AG20443 (cell line): ENCODE results near the gene GH2.
"Not testable (repeated sequence)": the region's sequence is repeated elsewhere in the genome, so short reads cannot be mapped to it uniquely, and the experiment has no call there.

Experiments used
- DNase-seq: peaks from one replicate; pipeline ENCODE4 v3.0.0; 2012; ENCODE audit warnings: low spot score, mixed read lengths

GH2 gene

DNA sequence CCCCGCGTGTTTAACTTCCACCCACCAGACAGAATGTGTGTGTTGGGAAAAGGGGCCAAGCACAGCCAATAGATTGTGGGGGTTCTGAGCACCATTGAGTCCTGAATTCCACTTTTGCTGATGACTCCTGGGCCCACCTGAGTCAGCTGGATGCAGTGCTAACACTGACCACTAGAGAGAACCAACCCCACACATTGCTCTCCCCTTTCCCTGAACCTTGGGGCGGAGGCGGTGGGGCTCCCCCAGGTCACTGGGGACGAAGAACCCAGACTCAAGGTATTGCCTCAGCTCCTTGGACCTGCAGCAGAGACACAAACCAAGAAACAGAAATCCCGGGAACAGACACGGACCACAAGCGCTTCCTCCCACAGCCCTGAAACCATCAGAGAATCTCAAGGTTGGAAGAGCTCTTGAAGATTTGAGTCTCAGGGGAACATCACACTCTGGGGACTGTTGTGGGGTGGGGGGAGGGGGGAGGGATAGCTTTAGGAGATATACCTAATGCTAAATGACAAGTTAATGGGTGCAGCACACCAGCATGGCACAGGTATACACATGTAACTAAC, 7.6 kb downstream of the GH2 start:
- not testable (repeated sequence) for DNase-seq

GRCh38 chr17:63873577-63873976, 8.2 kb downstream of the GH2 start, which contains the start of gene CSH2:
CSH2 (minus strand) TSS chr17:63873677; CDS start chr17:63873614, 63 bp downstream.
- not testable (repeated sequence) for DNase-seq

- DNase-seq: not testable (repeated sequence)
Observed at GRCh38 chr17:63871646-63872365, 9.9 kb downstream of the GH2 start.

- not testable (repeated sequence) for DNase-seq
Observed at GRCh38 chr17:63870292-63870665, 11.5 kb downstream of the GH2 start.

- not testable (repeated sequence) for DNase-seq
Observed at GRCh38 chr17:63869491-63870291, 12.1 kb downstream of the GH2 start.

DNA sequence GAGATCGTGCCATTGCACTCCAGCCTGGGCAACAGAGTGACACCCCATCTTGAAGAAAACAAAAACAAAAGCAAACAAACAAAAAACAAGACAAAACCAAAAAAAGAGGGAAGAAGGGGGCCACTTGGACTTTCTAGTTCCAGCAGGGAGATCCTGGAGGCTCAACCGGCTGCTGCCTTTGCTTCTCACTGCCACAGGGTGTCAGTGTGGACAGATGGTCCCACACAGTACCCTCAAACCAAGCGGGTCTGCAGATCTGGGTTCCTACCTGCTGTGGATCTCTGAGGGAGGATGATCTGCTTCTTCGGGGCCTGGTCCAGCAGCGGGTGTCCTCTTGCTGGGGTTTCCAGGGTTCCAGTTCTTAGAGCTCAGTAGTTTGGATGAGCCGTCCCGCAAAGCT, 15.1 kb downstream of the GH2 start:
- DNase-seq: not testable (repeated sequence)

- no peak for DNase-seq
Observed at GRCh38 chr17:63859257-63859656, 22.5 kb downstream of the GH2 start.

GRCh38 chr17:63856425-63856824, 25.3 kb downstream of the GH2 start:
- not testable (repeated sequence) for DNase-seq

- no peak for DNase-seq
Observed at GRCh38 chr17:63855185-63855584, 26.6 kb downstream of the GH2 start.

- no peak for DNase-seq
Observed at GRCh38 chr17:63854709-63855108, 27.0 kb downstream of the GH2 start.

GRCh38 chr17:63853260-63853659, 28.5 kb downstream of the GH2 start:
- no peak for DNase-seq

DNA sequence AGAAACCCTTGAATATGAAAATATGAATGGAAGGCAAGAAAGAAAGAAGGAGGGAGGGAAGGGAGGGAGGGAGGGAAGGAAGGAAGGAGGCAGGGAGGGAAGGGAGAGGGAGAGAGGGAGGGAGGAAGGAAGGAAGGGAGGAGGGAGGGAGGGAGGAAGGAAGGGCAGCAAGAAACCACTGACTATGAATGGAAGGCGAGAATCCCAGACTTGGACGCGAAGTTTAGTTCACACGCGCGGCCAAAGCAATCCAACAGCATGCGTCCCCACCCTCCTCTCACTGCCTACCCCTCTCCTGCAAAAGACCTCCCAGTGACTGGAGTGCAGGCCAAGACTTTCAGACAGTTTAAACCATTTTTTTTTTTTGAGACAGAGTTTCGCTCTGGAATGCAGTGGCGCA, 31.3 kb downstream of the GH2 start:
- DNase-seq: no peak

- peak; percentile 97 for DNase-seq
Observed at GRCh38 chr17:63848834-63849689, 32.7 kb downstream of the GH2 start.

DNA sequence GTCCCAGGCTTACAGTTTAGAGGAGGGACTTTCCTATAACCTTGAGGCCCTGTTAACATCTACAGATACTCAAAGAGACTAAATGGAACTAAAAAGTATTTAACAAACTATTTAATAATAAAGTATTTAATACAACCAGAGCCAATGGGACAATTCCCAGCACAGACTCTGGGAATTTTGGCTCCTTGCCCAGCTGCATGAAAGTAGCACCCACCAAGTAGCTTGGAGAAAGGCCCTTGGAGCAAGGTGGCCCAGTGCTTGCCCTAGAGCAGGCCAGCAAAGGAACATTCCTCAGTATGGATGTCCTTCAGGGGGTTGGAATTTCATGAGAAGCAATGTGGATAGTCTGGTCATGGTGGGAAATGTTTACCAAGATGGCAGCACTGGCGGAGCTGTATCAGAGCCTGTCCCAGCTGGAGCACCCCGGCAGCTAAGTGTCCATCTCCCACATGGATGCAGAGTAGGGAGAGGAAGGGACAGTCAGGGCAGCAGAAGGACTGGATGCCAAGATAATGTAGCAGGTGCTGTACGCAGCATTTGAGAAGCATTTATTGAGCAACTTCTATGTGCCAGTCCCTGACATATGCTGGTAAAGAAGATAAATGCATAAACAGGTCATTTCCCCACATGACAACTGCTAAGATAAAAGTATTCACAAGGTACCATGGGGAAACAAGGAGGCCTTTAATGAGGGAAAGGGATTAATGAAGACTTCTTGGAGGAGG, 34.1 kb downstream of the GH2 start:
- no peak for DNase-seq

- no peak for DNase-seq
Observed at GRCh38 chr17:63845509-63845908, 36.2 kb downstream of the GH2 start.

DNA sequence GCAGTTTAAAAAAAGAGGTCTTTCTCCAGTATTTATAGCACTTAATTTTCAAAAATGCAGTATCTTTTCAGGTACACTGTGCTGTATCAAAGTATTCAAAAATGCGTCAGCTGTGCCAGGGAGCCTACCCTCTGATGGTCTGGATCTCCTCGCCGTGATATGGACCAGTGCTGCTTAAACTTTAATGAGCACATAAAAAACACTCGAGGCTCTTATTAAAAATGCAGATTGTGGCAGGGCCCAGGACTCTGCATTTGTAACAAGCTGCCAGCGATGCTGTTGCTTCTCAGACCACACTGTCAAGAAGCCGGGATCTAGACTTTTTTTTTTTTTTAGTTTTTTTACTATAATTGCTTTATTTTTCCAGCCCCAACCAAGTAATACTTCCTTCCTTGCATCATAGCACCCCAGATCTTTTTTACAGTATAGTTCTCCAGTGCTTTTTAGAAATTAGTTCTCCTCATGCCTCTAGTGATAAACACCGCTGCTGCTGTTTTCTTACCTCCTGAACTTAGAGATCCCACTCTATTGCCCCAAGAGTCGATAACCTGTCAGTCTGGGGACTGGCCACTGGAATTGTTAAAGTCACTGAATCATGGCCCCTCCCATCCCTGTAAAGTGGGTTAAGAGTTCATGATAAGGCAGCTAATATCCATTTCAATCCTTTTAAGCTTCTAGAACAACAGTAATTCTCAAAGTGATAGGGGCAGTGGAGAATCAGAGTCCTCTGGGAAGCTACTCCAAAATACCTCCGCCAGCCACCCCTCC, 37.6 kb downstream of the GH2 start:
- no peak for DNase-seq

GRCh38 chr17:63843387-63843888, 38.3 kb downstream of the GH2 start:
- DNase-seq: peak; percentile 66

DNA sequence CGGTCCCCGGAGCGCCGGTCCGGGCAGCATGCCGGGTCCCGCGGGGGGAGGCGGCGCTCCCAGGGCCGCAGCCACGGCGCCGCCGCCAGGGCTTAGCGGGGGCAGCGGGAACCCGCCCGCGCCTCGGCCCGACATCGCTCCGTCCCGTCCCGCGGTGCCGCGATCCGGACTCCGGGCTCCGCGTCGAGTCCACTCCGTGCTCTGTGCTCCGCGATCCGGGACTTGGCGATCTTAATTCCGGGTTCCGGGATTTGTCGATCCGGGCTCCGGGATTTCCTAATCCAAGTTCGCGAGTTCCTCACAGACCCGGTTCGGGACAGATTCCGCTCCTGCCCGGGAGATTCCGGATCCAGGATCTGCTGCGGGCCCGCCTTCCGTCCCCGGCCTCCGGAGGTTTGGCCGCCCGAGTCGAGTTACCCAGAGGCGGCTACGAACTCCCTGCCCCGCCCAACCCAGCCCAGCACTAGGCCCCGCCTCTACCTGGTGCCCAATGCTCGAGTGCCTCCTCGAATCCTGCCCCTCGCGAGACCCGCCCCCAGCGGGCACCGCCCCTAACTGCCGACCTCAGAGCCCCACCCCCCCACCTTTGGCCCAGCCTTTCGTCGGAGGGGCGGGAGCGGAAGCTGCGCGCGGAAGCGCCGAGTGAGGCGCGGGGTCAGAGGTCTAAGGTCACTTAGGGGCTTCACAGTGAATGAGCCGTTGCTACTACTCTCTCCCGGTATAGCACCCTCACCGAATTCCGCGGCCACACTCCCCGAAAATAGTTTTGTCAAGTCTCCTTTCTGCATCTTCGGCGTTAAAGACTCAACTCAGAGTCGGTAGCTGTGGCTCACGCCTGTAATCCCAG, 39.0 kb downstream of the GH2 start, which contains the start of gene SMARCD2:
SMARCD2 (minus strand) TSS at position 146 of the 847 bp plus-strand sequence; CDS start at position 135, 11 bp downstream.
- DNase-seq: peak; percentile 97

DNA sequence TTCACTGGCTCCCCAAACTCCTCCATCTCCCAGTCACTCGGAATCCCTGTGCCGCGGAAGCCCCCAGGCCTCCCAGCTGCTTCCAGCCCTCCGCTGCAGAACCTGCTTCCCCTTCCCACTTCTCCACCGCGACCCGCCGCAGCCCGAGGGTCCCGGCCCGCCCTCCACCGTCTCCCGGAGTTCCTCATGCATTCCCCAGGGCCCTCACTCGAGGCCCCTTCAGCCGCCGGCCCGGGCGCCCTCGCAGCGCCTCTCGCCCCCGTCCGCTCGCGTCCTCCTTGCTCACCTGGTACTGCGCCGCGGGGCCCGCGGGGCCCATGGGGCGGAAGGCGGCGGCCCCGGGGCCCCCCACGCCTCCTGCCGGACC, 39.6 kb downstream of the GH2 start:
- no peak for DNase-seq
